ENCODE measurements around the gene OLFML2A.

OLFML2A gene

DNA sequence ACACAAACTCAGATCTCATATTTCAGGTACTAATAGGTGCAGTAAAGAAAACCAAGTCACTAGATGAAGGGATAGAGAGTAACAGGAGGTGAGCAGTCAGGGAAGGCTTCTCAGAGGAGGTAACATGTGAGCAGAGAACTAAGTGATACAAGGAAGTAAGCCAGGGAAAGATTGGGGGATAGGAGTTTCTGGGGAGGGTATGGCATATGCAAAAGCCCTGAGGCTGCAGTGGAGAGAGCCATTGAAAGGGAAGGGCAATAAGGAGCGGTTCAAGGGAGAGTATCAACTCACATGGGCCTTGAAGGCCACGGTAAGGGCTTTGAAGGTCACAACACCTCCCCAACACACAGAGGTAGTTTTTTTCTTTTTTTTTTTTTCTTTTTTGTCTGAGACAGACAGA is 6.9 kb downstream of the OLFML2A start:
- peak; percentile 3 for DNase-seq (ENCODE audit: low spot score)
- TF ChIP-seq, protein P1, sequence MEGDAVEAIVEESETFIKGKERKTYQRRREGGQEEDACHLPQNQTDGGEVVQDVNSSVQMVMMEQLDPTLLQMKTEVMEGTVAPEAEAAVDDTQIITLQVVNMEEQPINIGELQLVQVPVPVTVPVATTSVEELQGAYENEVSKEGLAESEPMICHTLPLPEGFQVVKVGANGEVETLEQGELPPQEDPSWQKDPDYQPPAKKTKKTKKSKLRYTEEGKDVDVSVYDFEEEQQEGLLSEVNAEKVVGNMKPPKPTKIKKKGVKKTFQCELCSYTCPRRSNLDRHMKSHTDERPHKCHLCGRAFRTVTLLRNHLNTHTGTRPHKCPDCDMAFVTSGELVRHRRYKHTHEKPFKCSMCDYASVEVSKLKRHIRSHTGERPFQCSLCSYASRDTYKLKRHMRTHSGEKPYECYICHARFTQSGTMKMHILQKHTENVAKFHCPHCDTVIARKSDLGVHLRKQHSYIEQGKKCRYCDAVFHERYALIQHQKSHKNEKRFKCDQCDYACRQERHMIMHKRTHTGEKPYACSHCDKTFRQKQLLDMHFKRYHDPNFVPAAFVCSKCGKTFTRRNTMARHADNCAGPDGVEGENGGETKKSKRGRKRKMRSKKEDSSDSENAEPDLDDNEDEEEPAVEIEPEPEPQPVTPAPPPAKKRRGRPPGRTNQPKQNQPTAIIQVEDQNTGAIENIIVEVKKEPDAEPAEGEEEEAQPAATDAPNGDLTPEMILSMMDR (IDR thresholded peaks at IDR 0.05; ENCODE audit: extremely low read depth, missing control alignments), result no peak

DNA sequence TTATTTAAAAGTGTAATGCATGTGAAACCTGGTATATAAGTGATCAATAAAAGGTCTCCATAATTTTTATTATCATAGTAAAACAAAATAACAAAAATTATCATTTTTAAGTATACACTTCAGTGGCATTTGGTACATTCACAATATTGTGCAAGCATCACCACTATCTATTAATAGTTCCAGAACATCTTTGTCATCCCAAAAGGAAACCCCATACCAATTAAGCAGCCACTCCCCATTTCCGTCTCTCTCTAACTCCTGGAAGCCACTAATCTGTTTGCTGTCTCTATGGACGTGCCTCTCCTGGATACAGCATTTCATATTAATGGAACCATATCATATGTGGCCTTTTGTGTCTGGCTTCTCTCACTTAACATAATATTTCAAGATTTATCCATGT is 7.6 kb downstream of the OLFML2A start:
- TF ChIP-seq, protein P1 (IDR thresholded peaks at IDR 0.05; ENCODE audit: extremely low read depth, missing control alignments), result no peak
- DNase-seq (ENCODE audit: low spot score), result no peak

DNA sequence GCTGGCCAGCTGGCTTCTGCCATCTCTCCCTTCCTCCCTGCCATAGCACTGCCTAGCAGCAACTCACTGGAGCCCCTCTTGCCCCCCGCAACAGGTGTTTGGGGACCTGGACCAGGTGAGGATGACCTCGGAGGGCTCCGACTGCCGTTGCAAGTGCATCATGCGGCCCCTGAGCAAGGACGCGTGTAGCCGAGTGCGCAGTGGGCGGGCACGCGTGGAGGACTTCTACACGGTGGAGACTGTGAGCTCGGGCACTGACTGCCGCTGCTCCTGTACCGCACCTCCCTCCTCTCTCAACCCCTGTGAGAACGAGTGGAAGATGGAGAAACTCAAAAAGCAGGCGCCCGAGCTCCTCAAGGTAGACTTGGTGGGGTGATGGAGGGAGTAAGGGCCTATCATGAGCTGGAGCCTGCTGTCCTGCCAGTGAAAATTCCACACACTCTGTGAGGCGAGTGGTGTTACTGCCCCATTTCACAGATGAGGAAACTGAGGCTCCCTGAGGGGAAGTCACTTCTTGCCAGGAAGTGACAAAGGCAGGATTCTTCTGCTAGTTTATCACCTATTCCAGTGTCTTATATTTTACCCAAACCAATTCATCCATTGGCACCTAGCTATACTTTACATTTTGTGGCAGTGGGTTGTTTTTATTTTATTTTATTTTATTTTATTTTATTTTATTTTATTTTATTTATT is 10.1 kb downstream of the OLFML2A start:
- DNase-seq (ENCODE audit: low spot score), result no peak
- TF ChIP-seq, protein P1 (IDR thresholded peaks at IDR 0.05; ENCODE audit: extremely low read depth, missing control alignments), result no peak

DNA sequence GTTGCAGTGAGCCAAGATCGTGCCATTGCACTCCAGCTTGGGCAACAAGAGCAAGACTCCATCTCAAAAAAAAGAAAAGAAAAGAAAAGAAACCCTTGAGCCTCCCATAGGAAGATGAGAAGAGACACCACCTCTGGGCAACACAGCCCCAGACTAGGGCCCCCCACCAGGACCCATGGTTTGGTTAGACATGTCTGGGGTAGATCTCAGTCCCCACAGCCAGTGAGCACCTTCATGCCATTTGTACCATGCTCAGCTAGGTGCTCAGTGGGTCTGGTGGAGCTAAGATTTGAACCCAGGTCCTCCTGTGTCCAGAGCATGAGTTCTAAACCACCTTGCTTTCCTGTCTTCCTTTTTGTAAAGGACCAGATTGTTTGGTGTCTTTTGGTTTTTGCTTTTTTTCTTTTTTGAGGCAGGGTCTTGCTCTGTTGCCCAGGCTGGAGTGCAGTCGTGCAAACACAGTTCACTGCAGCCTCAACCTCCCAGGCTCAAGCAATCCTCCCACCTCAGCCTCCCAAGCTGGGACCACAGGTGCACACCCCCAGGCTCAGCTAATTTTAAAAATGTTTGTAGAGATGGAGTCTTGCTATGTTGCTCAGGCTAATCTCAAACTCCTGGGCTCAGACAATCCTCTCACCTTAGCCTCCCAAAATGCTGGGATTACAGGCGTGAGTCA is 11.7 kb downstream of the OLFML2A start:
- DNase-seq (ENCODE audit: low spot score), result no peak
- TF ChIP-seq, protein P1 (IDR thresholded peaks at IDR 0.05; ENCODE audit: extremely low read depth, missing control alignments), result no peak

DNA sequence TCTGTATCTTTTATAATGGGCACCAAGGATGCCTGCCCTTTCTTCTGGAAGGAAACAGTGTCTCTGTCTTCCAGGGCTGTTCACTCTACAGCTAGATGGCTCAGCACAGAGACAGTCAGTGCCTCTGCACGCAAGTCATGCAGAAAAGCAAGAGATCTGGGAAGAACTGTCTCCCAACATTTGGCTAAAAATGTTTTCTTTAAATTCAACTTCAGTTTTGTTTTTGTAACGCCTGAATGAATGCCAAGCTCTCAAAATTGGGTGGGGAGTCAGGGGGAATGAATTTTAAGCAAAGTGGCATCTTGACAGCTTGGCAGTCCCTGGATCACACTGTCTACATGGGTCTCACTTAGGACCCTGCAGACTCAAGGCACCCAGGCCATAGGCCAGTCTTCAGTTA is 12.6 kb downstream of the OLFML2A start:
- no peak for DNase-seq (ENCODE audit: low spot score)
- TF ChIP-seq, protein P1 (IDR thresholded peaks at IDR 0.05; ENCODE audit: extremely low read depth, missing control alignments), result no peak

DNA sequence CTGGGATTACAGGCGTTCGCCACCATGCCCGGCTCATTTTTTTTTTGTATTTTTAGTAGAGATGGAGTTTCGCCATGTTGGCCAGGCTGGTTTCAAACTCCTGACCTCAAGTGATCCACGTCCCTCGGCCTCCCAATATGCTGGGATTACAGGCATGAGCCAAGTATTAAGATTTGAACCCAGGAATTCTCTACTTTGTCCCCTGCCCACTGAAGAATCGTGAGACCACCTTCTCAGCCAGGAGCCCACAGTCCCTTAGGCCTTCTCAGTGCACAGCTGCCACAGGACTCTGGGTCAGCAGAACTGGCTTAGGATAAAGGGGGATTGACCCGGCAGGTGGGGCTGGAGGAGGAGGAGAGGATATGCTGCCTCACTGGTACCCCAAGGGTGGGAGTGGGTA is 13.4 kb downstream of the OLFML2A start:
- no peak for DNase-seq (ENCODE audit: low spot score)
- TF ChIP-seq, protein P1 (IDR thresholded peaks at IDR 0.05; ENCODE audit: extremely low read depth, missing control alignments), result no peak

DNA sequence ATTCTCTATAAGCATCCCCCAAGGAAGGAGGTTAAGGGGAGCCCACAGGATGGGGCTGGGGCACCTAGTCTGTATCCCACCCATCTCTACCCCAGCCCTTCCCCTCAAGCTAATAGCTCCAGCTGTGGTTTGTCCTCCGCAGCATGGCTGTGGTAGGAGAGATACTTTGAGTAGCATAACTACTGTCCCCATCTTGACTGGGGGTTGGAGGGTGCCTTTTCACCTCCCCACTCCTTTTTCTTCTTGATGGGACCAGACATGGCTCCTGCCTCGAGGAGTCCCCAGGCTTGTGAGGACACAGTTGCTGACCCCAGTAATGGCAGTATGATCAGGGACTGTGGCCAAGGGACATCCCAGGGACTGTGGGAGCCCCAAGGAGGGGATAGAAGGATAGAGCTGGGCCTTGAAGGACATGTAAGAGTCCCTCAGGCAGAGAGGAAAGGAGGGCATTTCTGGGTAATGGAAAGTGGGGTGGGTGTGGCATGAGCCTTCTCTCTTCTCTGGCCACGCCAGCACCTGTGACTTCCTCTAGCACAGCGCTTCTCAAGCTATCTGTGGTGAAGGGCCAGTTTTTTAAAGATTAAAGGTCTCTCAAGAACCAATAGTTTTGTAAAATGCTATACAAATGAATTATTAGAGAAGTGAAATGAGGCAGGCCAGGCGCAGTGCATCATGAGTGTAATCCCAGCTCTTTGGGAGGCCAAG is 14.0 kb downstream of the OLFML2A start:
- TF ChIP-seq, protein P1 (IDR thresholded peaks at IDR 0.05; ENCODE audit: extremely low read depth, missing control alignments), result no peak
- DNase-seq (ENCODE audit: low spot score), result no peak

All from GM20000 (cell line).